Activated CD8-positive, alpha-beta memory T cell treated with anti-CD3 and anti-CD28 coated beads, Interleukin-2, amount 50 U/mL, for 48 hours (primary cell): ENCODE data around the gene NDC1.
A peak's percentile ranks its signal among the peaks of the same experiment; 100 is the strongest.
"Not testable (repeated sequence)": the region's sequence is repeated elsewhere in the genome, so short reads cannot be mapped to it uniquely, and the experiment has no call there.

Experiments used
- DNase-seq: peaks from one replicate; pipeline ENCODE4 v3.0.0-alpha.2; 2020

The NDC1 gene

GRCh38 chr1:53825306-53825705 lies 12.8 kb downstream of the NDC1 start:
- DNase-seq = no peak

DNA sequence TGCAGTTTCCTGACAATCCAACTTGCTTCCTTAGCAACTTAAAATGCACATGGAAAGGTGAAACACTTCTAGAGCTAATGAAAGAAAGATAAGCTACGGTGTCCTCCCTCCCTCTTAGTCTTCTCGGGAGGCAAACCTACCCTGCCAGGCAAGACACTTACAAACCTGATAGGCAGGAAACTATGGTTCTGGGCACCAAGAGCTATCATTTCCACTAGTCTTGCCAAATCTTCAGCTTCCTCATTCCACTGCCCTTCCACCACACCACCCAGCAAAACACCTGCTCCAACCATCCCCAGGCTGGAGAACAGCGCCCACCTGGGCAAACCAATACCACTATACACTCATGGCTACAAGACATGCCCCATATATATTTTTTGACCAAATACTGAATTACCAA lies 15.2 kb downstream of the NDC1 start:
- no peak for DNase-seq

DNA sequence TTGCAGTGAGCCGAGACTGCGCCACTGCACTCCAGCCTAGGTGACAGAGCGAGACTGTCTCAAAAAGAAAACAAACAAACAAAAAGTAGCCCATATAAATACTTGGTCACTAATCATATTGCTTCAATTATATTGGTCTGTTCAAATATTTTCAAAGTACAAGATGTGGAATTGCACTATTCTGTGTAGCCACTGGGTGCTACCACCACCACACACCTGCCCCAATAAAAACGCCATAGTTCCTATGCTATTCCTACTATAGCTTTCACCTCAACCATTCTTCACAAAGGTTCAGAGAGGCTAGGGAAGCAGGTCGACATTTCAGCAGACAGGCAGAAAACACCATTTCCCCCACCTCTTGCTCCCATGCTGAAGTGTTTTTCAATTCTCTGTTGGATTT lies 16.7 kb downstream of the NDC1 start:
- DNase-seq = no peak

DNA sequence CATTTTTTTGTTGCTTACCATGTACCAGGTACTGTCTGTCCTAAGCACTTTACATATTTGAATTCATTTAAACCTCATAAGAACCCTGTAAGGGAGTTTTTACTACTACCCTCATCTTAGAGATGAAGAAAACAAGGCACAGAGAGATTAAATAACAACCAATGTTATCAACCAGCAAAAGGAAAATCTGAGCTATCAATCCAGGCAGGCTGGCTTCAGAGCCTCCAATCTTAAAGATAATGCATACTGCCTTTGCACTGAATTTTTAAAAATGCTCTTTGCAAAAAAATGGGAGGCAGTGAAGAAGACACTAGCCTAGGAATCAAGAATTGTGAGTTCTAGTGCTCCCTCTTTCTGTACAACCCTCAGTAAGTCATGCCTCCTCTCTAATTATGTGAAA lies 18.7 kb downstream of the NDC1 start:
- DNase-seq = no peak

GRCh38 chr1:53816584-53816983 lies 21.5 kb downstream of the NDC1 start:
- DNase-seq = not testable (repeated sequence)

DNA sequence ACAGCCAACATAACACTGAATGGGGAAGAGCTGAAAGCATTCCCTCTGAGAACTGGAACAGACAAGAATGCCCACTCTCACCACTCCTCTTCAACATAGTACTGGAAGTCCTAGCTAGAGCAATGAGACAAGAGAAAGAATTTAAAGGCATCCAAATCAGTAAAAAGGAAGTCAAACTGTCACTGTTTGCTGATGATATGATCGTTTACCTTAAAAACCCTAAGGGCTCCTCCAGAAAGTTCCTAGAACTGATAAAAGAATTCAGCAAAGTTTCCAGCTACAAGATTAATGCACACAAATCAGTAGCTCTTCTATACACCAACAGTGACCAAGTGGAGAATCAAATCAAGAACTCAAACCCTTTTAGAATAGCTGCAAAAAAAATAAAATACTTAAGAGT lies 22.6 kb downstream of the NDC1 start:
- not testable (repeated sequence) for DNase-seq

- DNase-seq = peak; percentile 57
Measured at GRCh38 chr1:53811414-53811851, 26.7 kb downstream of the NDC1 start.

GRCh38 chr1:53810497-53810896 lies 27.6 kb downstream of the NDC1 start:
- DNase-seq = no peak

- no peak for DNase-seq
Measured at GRCh38 chr1:53810007-53810406, 28.1 kb downstream of the NDC1 start.

- no peak for DNase-seq
Measured at GRCh38 chr1:53807916-53808315, 30.2 kb downstream of the NDC1 start.

GRCh38 chr1:53804791-53805505 lies 33.1 kb downstream of the NDC1 start:
- no peak for DNase-seq

DNA sequence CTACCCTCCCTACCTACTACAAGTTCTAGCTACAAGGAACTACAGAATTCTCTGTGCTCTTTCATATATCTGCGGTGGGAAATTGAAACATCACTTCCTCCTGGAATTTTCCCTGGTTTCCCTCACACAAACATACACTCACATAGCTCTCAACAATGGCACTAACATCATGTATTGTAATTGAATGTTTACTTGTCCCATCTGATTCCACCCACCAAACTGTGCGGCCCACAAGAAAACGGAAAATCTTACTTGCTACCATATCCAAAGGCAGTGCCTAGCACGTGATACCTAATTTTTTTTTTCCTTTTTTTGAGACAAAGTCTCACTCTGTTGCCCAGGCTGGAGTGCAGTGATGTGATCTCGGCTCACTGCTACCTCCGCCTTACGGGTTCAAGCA lies 33.9 kb downstream of the NDC1 start:
- no peak for DNase-seq

DNA sequence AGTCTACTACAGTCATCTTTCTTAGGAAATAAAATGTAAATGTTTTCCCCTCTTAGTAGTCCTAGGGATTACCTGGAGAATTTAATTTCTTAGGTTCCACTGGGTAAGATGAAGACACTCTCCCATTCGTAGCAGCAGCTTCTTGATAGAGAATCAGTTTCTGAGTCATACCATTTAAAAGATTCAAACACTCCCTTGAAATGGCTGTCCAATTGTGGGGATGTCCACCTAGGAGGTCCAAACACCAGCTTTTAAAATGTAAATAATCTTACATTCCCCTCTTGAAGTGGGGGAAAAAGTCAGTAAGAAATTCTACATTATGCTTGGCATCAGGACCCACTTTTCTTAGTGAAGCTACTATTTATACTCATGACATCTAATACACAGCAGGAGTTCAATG lies 37.5 kb downstream of the NDC1 start:
- DNase-seq = no peak

DNA sequence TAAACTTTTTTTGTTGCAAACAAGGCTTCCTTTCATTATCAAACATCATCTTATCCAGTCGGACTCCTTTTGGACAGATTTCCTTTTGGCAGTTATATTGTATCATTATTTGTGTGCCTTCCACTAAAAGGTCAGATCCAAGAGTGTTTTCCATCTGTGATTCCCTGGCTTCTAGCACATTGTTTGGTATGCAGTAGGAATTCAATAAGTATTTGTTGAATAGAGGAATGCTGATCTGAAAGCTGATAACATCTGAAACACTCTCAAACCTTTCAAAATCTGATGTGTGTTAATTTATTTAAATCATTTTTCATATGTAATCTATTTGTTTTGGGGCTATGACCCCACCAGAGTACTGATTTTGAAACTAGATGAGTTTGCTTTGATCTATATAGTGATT lies 39.0 kb downstream of the NDC1 start:
- no peak for DNase-seq

DNA sequence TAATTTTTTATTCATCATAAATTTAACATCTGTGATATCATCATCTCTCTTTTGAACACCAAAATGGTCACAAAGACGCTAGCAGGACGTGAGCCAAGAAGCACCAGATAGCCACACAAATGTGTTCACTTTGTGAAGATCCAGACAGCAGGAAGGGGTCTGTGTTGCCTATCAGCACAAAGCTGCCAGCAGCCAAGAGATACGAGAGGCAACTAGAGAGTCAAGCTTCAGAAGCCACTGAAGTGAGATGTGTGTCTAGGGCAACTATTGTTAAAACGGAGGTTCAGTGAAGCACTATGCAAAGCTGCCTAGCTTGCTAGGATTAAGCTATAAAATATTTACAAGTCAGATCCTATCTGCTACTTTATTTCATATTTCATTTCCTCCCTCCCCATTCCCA lies 45.3 kb downstream of the NDC1 start:
- no peak for DNase-seq

DNA sequence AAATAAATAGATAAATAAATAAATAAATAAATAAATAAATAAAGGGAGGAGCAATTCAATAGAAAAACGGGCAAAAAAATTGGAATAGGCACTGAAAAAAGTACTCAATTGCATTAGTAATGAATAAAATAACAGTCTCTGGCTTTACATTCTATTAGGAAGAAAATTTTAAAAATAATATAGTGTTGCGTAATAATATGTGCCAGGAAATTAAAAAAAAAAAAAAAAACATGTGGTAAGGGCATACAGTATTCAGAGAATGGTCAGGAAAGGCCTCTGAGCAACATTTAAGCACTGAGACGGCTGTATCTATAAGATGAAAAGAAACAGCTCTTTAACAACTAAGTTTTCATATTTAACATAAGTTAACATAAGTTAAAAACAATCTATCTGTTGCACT lies 50.4 kb downstream of the NDC1 start:
- DNase-seq = no peak

GRCh38 chr1:53783056-53783455 lies 55.0 kb downstream of the NDC1 start:
- no peak for DNase-seq

- no peak for DNase-seq
Measured at GRCh38 chr1:53781654-53782053, 56.4 kb downstream of the NDC1 start.

- no peak for DNase-seq
Measured at GRCh38 chr1:53777272-53777671, 60.8 kb downstream of the NDC1 start.

GRCh38 chr1:53771648-53772047 lies 66.4 kb downstream of the NDC1 start:
- no peak for DNase-seq

GRCh38 chr1:53769780-53770179 lies 68.3 kb downstream of the NDC1 start:
- no peak for DNase-seq

- no peak for DNase-seq
Measured at GRCh38 chr1:53769184-53769583, 68.9 kb downstream of the NDC1 start.

- no peak for DNase-seq
Measured at GRCh38 chr1:53766831-53767405, 71.2 kb downstream of the NDC1 start.

- DNase-seq = no peak
Measured at GRCh38 chr1:53766194-53766742, 71.8 kb downstream of the NDC1 start.

- no peak for DNase-seq
Measured at GRCh38 chr1:53765657-53766056, 72.4 kb downstream of the NDC1 start.
